Mucosa of descending colon (tissue), 3 donors: ENCODE data around the gene ZCCHC17. TPM values are rescaled to one million over a fixed set of nuclear protein-coding genes. Genes with fewer than 3 reads are reported as not detected.
A peak's percentile ranks its signal among the peaks of the same experiment; 100 is the strongest.

ENCODE experiments used
- ATAC-seq: fragments of 200-7000 bp; cut with Tn5 transposase; one replicate; pipeline ENCODE4 v1.9.1; 2020; ENCODE audit warnings: mild to moderate bottlenecking, moderate library complexity
- DNase-seq, 3 donors: peaks; one replicate each; pipeline ENCODE4 v3.0.0-alpha.2; 2020
- H3K36me3 ChIP-seq: fragments of 200-600 bp; one replicate; pipeline ENCODE4 v1.8.0; 2021; ENCODE audit warnings: low read depth, mild to moderate bottlenecking
- H3K4me1 ChIP-seq: fragments of 200-600 bp; one replicate; pipeline ENCODE4 v1.8.0; 2021; ENCODE audit warnings: low read depth, mild to moderate bottlenecking
- H3K4me3 ChIP-seq: fragments of 200-600 bp; one replicate; pipeline ENCODE4 v1.8.0; 2021; ENCODE audit warnings: mild to moderate bottlenecking
- H3K9me3 ChIP-seq: fragments of 200-600 bp; one replicate; pipeline ENCODE4 v1.8.0; 2021; ENCODE audit warnings: mild to moderate bottlenecking
- intact Hi-C, 2 donors: fragments of 100-400 bp; cut with DNase I in 1 of 2; cut with micrococcal nuclease in 1 of 2; formaldehyde crosslinking; loops; one replicate each; pipeline versions ENCODE4 v1.11.0 to v1.11.1; 2022; cut with DNase I, micrococcal nuclease
- total RNA-seq, 3 donors: library from RNA; stranded (reverse); fragmentation: NEBNext Ultra II Directional in 2 of 3; extraction: Animal tissue kit (Norgen Biotek cat#: 25700) in 2 of 3; gene quantifications; one replicate each; pipeline versions ENCODE4 v1.2.1 to v1.2.4, GENCODE V29; 2021 to 2023
- TF ChIP-seq, protein P1 (sequence below): fragments of 200-600 bp; IDR thresholded peaks from one replicate; pipeline ENCODE4 v1.8.0; 2022; ENCODE audit warnings: antibody characterized with exemption, mild to moderate bottlenecking
- donor health status: DM: no; HTN: no; CAD: no; lungs with moderate emphysema.
- donor health status: DM: no; HTN: no; CAD: no.
- donor health status: DM: no; HTN: yes; CAD: no.

ZCCHC17 gene
- total RNA-seq, 3 donors from 2014 or later: 16.0 to 20.5 (median 16.8) TPM

DNA sequence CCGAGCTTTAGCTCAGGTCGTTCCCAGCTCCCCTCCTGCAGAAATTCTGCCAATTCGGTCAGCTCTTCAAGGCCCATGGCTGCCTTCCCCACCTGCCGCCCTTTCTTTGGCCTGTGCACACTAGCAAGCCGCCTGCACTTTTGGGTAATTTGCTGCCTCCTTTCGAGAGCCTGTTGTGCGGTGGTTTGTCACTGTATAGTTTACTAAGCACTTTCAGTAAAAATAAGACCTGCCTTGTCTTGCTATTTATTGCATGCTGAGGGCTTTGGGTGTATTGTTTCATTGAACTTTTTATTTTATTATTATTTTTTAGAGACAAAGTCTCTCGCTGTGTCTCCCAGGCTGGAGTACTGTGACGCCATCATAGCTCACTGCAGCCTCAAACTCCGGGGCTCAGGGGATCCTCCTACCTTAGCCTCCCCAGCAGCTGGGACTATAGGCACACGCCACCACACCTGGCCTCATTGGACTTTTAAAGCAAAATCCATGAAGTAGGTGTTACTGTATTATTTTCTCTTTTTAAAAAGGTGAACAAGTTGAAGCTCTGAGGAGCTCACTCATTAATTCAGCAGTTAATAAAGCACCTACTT, 77.2 kb downstream of the ZCCHC17 start:
- no peak overlapping the region for H3K4me3 ChIP-seq
- no peak for DNase-seq
- no peaks in the 10 kb centered on the region for H3K9me3 ChIP-seq
- H3K4me1 ChIP-seq: peaks cover 27% of the 10 kb centered on the region
- no peak for ATAC-seq
- TF ChIP-seq, protein P1, sequence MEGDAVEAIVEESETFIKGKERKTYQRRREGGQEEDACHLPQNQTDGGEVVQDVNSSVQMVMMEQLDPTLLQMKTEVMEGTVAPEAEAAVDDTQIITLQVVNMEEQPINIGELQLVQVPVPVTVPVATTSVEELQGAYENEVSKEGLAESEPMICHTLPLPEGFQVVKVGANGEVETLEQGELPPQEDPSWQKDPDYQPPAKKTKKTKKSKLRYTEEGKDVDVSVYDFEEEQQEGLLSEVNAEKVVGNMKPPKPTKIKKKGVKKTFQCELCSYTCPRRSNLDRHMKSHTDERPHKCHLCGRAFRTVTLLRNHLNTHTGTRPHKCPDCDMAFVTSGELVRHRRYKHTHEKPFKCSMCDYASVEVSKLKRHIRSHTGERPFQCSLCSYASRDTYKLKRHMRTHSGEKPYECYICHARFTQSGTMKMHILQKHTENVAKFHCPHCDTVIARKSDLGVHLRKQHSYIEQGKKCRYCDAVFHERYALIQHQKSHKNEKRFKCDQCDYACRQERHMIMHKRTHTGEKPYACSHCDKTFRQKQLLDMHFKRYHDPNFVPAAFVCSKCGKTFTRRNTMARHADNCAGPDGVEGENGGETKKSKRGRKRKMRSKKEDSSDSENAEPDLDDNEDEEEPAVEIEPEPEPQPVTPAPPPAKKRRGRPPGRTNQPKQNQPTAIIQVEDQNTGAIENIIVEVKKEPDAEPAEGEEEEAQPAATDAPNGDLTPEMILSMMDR: no peak
- H3K36me3 ChIP-seq: no peaks in the 10 kb centered on the region
- intact Hi-C loops: no loop called here

DNA sequence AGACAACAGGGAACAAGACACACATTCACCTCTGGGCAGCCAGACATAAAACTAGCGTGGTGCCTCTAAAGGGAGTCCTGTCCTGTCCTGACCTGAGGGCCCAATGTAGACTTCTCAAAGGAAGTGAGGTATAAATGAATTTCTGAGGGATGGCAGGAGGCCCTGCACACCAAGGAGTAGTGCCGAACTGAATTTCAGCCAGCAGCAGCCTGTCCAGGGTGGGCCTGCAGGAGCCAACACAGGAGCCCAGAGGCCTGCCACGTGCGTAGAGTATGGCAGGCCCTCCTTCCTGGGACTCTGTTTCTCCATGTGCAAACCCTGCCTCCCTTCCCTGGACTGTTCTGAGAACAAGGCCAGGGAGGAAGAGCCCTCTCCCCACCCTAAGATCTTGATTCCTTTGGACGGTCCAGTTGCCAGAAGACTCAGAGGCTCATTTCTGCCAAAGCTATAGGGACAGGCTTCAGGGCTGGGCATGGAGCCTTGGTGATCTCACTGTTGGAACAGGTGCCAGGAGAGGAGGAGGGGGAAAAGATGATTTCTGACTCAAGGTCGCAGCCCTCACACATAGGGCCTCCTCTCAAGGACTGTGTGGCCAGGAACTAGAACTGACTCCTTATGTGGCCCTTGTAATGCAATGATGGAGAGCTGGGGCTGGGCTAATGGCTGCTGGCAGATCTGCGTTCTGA, 77.8 kb downstream of the ZCCHC17 start:
- peaks cover 27% of the 10 kb centered on the region for H3K4me1 ChIP-seq
- H3K9me3 ChIP-seq: no peaks in the 10 kb centered on the region
- no peak overlapping the region for H3K4me3 ChIP-seq
- TF ChIP-seq, protein P1: no peak
- intact Hi-C loops: no loop called here
- no peaks in the 10 kb centered on the region for H3K36me3 ChIP-seq
- no peak for ATAC-seq
- no peak for DNase-seq

DNA sequence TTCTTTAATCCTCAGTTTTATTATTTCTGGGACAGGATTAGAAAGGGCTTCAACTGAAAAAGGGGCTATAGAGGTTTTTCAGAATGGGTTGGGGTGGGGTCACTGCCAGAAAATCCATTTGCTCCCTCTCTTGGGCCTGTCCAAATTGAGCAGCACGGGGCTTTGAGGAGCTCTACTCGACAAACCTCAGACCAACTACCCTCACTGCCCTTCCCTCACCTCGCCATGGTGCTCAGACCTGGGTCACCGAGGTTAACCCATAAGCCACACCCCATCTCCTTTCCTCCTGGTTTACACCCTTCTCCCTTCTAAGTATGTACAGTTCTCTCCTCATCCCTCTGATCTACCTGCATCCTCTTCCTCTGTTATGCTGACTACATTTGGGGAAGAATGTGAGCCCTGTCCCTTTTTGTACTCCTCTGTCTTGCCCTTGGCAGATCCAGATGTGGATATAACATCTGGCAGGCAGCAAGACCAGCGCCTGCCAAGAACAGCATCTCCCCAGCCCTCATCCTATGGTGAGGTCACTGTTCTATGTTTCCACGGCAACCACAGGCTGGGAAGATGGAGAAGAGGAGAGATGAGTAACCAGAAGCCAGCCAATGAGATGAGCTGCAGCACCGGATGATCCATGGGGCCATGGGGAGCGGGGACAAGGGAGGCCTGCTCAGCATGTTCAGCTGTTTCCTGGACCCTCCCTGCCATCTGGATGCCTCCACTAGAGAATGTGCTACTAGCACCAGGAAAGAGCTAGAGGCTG, 79.7 kb downstream of the ZCCHC17 start:
- TF ChIP-seq, protein P1: no peak
- no peak for ATAC-seq
- intact Hi-C loops: no loop called here
- Histone ChIP-seq H3K9me3 (no peaks in the 10 kb centered on the region), H3K4me3 (no peak overlapping the region), H3K4me1 (peaks cover 30% of the 10 kb centered on the region), H3K36me3 (no peaks in the 10 kb centered on the region)
- peak in 1 of 3 donors; percentile 31 for DNase-seq

DNA sequence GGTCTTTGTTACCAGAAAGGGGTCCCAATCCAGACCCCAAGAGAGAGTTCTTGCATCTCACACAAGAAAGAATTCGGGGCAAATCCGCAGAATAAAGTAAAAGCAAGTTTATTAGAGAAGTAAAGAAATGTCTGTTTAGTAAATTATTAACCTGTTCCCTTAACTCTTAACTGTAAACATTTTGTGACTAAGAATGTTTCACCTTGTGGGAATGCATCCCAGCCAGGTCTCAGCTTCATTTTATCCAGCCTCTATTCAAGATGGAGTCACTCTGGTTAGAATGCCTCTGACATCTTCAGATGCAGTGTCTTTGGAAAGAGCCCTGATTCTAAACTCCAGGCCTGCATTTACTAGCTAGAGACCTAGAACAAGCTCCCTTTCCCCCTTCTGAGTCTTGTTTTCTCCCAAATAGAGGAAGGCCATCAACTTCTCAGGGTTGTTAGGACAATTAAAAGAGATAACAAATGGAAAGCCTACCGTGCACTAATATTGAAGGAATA, 80.6 kb downstream of the ZCCHC17 start:
- Histone ChIP-seq H3K9me3 (no peaks in the 10 kb centered on the region), H3K36me3 (no peaks in the 10 kb centered on the region), H3K4me1 (peaks cover 35% of the 10 kb centered on the region), H3K4me3 (no peak overlapping the region)
- TF ChIP-seq, protein P1: no peak
- ATAC-seq (no peak), DNase-seq (no peak)
- intact Hi-C loops: no loop called here

DNA sequence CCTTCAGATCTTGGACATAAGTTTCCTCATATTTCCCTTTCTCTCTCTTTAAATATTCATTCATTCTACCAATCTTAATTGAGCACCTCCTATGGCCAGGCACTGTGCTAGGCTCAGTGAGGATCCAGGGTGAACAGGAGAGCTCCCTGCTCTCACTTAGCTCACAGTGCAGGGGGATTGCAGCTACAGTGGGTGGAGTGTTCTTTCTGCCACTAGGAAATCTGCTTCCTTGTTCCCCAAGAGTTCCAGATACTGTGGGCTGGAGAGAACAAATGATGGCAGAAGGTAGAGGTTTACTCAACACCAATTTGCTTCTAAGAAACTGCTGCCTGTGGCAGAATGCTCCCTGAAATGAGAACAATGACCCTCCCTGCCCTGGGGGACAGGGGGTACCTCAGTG, 81.2 kb downstream of the ZCCHC17 start:
- peaks cover 34% of the 10 kb centered on the region for H3K4me1 ChIP-seq
- intact Hi-C loops: no loop called here
- no peaks in the 10 kb centered on the region for H3K9me3 ChIP-seq
- H3K36me3 ChIP-seq: no peaks in the 10 kb centered on the region
- ATAC-seq (no peak), DNase-seq (no peak)
- TF ChIP-seq, protein P1: no peak
- no peak overlapping the region for H3K4me3 ChIP-seq
